Gastrocnemius medialis (tissue), 4 donors: Measurements from ENCODE around the gene EFHD2.

Experiments used
- POLR2A ChIP-seq, 2 donors: fragments of 450-650 bp; IDR thresholded peaks; one replicate each; pipeline ENCODE4 v1.6.1; 2017; ENCODE audit warnings: antibody characterized with exemption in 2 of 2, mild to moderate bottlenecking in 2 of 2, moderate library complexity in 2 of 2
- TF ChIP-seq, protein P1 (sequence below), 5 experiments: fragments of 450-650 bp in 3 of 5; fragments of 200-600 bp in 2 of 5; sonication (generic) in 2 of 5; IDR thresholded peaks in 4 of 5; conservative IDR thresholded peaks in 1 of 5; 1 replicate in 4 of 5; 2 replicates in 1 of 5; pipeline ENCODE4 v1.5.1; 2016 to 2019; ENCODE audit warnings: antibody characterized with exemption in 5 of 5, mild to moderate bottlenecking in 3 of 5, moderate library complexity in 3 of 5

- no peak for TF ChIP-seq POLR2A (IDR thresholded peaks at IDR 0.05)
- TF ChIP-seq, protein P1, sequence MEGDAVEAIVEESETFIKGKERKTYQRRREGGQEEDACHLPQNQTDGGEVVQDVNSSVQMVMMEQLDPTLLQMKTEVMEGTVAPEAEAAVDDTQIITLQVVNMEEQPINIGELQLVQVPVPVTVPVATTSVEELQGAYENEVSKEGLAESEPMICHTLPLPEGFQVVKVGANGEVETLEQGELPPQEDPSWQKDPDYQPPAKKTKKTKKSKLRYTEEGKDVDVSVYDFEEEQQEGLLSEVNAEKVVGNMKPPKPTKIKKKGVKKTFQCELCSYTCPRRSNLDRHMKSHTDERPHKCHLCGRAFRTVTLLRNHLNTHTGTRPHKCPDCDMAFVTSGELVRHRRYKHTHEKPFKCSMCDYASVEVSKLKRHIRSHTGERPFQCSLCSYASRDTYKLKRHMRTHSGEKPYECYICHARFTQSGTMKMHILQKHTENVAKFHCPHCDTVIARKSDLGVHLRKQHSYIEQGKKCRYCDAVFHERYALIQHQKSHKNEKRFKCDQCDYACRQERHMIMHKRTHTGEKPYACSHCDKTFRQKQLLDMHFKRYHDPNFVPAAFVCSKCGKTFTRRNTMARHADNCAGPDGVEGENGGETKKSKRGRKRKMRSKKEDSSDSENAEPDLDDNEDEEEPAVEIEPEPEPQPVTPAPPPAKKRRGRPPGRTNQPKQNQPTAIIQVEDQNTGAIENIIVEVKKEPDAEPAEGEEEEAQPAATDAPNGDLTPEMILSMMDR (IDR thresholded peaks at IDR 0.05 in 4 of 5, conservative IDR thresholded peaks at IDR 0.05 in 1 of 5) = no peak
Observed at GRCh38 chr1:15456313-15456954, 46.7 kb downstream of the EFHD2 start, which contains the start of gene CELA2A.
